T1000 (cell line): ENCODE data around the gene CDH5.
"Not testable (repeated sequence)": the region's sequence is repeated elsewhere in the genome, so short reads cannot be mapped to it uniquely, and the experiment has no call there.

Experiments
- DNase-seq: peaks from one replicate; lab custom pipeline; 2025; ENCODE audit warnings: mixed read lengths; lab: John Stamatoyannopoulos, UW

Gene CDH5, protein sequence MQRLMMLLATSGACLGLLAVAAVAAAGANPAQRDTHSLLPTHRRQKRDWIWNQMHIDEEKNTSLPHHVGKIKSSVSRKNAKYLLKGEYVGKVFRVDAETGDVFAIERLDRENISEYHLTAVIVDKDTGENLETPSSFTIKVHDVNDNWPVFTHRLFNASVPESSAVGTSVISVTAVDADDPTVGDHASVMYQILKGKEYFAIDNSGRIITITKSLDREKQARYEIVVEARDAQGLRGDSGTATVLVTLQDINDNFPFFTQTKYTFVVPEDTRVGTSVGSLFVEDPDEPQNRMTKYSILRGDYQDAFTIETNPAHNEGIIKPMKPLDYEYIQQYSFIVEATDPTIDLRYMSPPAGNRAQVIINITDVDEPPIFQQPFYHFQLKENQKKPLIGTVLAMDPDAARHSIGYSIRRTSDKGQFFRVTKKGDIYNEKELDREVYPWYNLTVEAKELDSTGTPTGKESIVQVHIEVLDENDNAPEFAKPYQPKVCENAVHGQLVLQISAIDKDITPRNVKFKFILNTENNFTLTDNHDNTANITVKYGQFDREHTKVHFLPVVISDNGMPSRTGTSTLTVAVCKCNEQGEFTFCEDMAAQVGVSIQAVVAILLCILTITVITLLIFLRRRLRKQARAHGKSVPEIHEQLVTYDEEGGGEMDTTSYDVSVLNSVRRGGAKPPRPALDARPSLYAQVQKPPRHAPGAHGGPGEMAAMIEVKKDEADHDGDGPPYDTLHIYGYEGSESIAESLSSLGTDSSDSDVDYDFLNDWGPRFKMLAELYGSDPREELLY

GRCh38 chr16:66366433-66367299 lies at the start of gene CDH5:
CDH5 (plus strand) TSS chr16:66366691; CDS start chr16:66379338, 12,647 bp downstream.
- DNase-seq: no peak

- no peak for DNase-seq
Observed at GRCh38 chr16:66318505-66318904, 48.0 kb upstream of the CDH5 start.

DNA sequence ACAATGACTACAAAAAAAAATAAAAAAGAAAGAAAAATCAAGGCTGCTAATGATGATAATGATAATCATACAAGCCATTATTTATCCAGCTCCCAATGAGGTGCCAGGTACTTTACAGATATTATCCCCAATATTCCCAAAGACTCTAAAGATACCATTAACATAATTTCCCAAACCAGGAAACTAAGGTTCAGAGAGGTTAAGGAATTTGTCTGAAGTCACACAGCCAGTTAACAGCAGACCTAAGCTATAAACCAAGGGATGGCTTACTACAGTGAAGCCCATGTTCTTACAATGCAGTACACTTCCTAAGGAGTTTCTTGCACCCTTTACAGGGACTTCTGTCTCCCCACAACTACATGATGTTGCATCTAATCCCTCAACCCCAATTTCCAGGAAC lies 45.7 kb upstream of the CDH5 start:
- DNase-seq: no peak

GRCh38 chr16:66322174-66322573 lies 44.3 kb upstream of the CDH5 start:
- DNase-seq: no peak

DNA sequence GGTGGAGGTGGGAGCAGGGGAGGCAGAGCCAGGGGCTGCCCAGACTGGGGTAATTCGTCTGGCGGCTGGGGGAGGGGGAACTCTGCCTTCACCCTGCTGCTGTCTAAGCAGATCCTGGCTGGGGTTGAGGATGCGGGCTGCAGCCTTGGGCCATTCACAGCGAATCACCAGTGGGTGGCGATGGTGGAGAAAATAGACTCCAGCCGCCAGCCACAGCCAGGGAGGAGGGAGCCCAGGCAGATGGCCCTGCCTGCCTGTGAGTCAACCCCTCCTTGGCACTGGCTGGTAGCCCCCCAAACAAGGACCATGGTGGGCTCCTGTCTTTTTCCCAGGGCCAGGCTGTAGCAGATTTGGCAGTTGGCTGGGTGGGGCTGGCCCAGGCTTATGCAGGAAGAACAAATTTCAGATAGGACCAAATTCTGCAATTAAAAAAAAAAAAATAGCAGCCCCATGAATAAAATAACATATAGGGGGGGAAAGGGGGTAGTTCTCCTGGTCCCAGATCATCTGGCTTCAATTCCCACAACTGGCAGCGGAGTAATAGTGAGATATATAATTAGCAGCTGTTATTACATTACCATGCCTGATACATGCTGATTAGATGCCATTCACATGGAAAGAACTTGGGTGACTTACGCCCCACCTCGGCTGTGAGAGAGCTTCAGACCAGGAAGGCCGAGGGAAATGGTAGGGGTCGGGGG lies 41.5 kb upstream of the CDH5 start:
- DNase-seq: no peak

DNA sequence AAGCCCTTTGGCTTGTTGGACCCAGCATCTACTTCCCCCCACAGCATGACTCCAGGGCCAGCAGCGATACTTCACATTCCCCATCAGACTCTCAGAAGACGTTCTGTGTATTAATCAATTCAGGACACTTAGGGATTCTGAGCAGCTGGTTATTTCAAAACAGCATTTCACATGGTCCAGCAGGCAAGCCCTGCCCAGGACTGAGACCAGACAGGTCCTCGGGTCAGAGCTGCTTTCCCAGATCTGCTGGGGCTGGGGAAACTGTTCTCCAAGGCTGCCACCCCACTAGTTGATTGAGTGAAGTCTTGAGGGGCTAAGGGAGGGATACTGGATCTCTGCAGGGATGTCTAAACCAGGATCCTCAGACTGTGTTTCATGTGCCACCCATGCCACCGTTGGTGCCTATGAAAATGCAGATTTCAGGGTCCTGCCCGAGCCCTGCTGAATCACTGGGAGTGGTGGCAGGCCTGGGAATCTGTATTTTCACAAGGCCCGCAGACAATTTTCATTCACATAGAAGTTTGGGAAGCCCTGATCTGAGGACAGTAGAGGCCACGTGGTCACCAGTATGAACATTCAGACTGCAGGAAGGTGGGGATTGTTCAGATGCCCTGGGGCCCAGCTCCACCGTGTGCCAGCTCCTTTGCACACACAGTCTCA lies 40.6 kb upstream of the CDH5 start:
- DNase-seq: no peak

GRCh38 chr16:66326991-66327513 lies 39.4 kb upstream of the CDH5 start:
- DNase-seq: no peak

GRCh38 chr16:66328282-66328681 lies 38.2 kb upstream of the CDH5 start:
- DNase-seq: no peak

- DNase-seq: not testable (repeated sequence)
Observed at GRCh38 chr16:66331464-66331863, 35.0 kb upstream of the CDH5 start.

- DNase-seq: no peak
Observed at GRCh38 chr16:66332634-66333610, 33.6 kb upstream of the CDH5 start.

DNA sequence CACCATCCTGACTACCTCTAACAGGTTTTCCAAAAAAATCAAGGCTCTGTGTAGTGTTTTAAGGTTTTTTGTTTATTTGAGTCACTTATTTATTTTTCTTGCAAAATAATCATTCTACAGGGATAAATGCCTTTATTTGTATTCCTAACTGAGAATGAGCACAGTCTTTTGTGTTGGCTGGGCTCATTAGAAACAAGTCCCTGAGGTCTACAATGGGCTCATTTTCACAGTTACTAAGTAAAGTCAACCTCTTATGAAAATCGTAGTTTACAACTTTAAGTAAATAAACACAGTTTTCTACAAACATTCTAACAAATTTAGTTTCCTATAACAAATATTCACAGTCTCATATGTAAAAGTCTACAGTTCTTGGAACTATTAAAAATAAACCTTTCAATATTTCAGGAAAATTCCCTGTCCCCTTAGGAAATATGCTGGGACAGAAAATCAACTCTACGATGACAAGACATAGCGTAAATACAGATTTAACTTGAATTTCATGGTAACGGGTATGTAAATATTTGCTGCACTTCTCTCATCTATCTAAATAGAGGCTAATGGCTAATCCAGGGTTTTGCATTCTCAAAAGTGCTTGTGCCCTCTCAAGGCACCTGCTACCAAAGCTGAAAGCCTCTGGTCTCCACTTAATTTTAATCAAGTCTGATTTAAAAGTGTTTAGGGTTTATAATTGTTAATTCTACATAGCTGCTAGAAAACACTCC lies 31.5 kb upstream of the CDH5 start:
- DNase-seq: no peak

DNA sequence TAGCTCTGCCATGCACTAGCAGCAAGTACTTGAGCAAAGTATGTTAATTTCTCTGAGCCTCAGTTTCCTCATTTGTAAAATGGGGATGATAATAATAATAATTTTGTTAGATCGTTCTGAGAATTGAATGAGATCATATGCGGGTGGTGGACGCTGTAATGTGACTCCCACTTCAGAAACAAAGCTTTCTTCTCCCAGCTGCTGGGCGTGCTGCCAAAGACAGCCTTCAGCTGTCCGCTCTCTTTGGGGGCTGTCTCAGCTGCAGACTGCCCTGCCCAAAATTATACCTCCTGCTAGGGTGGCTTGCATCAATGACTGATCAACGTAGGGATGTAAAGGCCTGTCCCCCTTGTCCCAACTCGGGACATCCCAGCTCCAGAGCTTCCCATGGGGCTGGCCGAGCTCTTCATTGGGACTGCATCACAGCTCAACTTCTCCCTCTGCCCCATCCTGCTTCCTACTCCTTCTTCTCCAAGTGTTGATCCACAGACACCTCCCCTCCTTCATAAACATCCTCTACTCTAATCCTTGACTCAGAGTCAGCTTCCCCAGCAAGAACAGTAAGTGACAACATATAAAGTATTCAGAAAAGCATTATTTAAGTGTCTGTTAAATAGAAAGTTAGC lies 30.7 kb upstream of the CDH5 start:
- no peak for DNase-seq

DNA sequence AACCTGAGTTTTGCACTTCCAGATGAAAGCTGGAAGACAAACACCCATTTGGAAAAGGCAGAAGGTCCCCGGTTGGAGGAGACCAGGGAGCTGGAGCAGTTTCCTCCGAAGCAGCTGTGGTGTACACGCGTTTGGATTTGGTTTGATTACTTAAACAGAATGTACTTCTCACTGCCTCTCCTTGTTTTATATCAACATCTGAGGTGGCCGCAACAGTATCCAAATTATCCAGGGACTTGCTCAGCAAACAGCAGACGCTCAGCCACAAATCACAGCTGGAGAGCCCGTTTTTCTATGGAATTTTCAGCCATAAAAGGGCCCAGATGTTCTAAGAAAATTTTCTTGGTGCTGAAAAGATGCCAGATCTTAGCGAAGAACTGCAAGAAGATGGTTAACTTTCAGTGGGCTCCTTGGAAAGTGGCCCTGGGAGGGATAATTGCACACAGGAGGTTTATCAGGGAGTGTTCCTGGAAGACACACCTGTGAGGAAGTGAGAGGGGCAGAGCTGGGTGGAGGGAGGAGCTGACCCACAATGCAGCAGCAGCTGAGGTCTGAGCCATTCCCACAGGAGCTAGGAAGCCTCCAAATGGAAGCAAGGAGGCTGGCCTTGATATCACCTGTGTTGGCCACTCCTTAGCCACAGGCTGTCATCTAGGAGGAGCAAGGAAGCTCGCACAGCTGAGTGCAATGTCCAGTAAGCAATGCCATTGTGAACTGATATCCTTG lies 28.9 kb upstream of the CDH5 start:
- DNase-seq: no peak

GRCh38 chr16:66342294-66342900 lies 24.1 kb upstream of the CDH5 start:
- no peak for DNase-seq

DNA sequence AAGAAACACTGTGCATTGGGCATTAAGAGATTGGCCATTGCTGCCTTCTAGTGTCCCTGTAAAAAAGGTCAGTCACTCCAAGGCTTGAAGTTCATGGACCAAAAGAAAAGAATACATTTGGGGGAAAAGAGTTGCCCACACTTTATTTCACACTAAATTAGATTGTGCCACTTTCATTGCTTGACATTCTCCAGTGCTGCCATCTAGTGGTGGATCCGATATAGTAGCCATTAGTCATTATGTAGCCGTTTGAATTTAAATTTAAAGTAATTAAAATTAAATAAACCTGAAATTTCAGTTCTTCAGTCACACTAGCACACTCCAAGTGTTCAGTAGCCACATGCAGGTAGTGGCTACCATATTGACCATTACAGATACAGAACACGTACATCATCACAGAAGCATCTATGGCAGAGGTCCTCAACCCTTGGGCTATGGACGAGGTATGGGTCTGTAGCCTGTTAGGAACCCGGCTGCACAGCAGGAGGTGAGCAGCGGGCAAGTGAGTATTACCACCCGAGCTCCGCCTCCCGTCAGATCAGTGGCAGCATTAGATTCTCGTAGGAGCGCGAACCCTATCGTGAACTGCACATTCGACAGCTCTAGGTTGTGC lies 21.9 kb upstream of the CDH5 start:
- DNase-seq: no peak

DNA sequence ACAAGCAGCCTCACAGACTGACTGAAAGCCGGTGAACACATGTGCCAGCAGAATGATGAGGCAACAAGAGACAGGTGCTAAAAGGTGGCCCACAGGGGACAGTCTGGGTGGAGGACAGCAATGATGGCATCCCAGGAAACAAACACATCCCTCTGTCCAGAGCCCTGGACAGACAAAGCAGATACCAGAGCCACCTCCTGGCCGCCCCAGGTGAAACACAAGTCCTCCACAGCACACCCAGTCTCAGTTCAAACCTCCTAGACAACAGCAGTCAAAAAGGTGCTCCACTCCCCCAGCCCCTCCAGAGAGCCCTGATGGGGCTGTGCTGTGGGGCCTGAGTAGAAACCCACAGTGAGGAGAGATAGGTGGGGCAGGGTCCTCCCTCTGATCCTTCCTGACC lies 20.3 kb upstream of the CDH5 start:
- DNase-seq: no peak

DNA sequence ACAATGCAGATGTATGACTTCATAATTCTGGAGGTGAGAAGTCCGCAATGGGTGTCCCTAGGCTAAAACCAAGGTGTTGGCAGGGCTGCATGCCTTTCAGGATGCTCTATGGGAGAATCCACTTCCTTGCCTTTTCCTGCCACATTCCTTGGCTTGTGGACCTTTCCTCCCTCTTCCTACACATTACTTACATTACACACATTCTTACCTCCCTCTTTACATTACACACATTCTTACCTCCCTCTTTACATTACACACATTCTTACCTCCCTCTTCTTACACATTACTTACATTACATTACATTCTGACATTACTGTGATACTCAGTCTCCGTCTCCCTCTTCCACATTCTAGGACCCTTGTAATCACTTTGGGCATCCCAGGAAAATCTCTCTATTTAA lies 14.2 kb upstream of the CDH5 start:
- DNase-seq: no peak
